Measurements from ENCODE around the gene ASCC1. TPM values are rescaled to one million over a fixed set of nuclear protein-coding genes. Genes with fewer than 3 reads are reported as not detected.

Gene ASCC1
- total RNA-seq, 1 donor from 2014 or later = 27.9 TPM

DNA sequence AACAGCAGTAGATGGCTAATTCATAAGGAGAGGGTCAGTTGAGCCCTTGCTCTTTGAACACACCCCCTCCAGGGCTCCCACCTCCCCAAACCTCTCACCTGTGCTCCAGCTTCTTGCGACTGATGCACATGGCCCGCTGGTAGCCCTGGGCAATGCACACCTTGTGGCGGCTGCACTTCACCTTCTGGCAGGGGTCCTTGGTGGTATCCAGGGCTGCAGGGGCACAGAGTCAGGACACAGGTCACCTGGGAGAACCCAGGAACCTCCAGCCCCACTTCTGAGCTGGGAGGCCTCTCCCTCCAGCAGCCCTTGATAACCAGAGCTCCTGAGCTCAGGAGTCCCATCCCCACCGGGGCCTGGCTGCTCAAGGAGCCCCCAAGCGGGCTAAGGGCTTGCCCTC, 144.0 kb downstream of the ASCC1 start:
- ATAC-seq (no peak), DNase-seq (ENCODE audit: low spot score) (no peak)

DNA sequence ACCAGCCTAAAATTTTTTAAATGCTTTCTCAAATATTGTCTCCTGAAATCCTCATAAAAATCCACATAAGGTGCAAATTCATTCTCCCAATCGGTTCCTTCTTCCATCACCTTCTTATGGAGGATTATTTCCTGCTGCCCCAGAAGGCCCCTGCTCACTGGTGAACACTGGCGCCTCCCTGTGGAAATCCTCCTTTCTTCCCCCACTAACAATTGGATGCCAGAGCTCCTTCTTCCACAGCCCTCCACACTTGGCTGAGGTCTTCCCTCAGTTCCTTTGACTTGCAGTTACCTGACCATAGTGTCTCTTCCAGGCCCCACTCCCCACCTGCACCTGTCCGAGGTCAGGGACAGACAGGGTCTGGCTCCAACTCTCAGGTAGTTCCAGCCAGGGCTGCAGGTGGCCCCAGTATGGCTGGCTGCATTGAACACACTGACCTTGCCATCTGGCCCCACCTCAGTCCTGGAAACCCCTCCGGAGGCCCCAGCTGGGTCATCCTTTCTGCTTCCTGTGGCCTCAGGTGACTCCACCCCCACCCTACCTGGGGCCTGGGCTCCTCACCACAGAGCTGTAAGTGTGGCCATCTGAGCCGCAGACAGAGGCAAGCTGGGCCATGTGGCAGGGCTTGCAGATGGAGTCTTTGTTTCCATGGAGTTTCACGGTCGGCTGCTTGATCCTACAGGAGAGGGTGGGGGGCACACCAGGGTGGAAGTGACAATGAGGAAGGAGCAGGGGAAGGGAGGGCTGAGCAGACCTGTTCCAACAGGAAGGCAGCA, 146.1 kb downstream of the ASCC1 start:
- no peak for DNase-seq (ENCODE audit: low spot score)
- ATAC-seq = no peak

DNA sequence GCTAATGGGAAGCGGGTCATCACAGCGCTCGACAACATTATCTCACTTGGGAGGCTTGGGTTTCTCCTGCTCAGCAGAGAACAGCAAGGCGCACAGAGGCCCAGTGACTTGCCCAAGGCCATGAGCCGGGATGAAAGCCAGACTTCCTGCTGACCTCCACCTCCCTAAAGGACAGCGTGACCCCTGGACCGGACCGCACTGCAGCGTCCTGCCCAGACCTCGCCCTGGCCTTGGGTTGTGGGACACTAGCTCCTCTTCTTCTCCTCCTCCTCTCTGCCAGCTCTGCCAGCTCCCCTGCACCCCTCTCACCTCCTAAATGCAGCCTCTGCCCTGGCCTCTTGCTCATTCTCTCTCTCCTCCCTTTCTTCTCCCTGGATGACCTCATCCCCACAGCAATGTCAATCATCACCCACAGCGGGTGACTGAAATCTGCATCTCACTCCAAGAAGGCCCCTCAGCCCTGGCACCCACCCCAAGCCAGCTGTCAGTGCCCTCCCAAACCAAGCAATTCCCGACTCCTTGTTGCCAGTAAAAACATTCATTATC, 147.1 kb downstream of the ASCC1 start:
- ATAC-seq (peak; percentile 94), DNase-seq (ENCODE audit: low spot score) (peak; percentile 78)

DNA sequence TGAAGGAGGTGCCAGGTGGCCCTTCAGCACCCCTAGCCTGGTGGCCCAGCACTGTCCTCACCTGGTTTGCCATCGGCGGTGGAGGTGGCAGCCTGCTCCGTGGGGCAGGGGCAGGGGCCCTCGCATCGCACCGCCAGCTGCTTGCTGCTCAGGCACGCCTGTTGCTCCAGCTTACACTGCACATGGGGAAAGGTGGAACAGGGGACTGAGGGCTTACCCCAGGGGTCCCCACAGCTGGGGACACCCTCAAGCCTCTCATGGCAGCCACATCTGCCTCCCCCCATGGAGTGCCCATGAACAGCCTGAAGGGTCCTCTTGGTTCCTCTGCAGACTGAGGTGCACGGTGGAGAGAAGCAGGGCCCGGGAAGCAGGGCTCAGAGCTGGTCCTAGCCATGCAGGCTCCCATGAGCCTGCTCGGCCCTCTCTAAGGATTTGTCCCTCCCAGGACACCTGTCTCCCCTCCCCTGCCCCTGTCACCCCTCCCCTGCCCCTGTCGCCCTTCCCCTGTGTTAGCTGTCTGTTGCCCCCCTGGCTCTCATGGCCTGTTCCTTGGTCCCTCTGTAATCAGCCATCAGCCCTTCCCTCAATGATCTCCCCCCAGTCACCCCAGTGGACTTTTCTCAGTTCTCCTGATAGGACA, 147.8 kb downstream of the ASCC1 start:
- DNase-seq (ENCODE audit: low spot score) (no peak), ATAC-seq (no peak)

DNA sequence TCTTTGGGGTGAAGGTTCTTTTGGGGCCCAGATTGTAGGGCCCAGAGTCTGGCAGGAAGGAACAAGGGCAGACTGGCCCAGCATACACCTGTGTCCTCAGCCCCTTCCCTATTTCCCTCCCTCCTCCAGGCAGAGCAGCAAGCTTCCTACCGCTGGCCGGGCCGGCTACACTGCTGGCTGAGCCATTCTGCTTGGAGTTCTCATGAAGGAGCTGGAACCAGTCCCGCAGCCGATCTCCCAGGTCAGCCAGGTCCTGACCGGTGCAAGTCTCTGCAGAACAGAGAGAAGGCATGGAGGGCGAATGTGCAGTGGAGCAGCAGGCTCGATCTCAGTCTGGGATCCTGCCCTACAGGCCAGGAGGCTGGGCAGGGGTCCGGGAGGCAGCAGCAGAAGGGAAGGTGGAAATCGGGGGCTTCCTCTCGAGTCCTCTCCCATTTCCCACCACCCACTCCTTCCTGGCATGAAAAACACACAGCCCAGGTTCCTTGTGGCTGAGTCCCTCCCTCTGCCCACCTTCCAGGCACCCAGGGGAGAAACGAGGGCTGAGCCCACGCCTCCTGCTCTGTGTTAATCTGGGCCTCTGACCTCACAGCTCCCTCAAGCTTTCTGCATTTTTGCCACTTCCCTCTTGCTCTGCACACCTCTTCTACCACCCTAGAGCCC, 148.5 kb downstream of the ASCC1 start:
- DNase-seq (ENCODE audit: low spot score) (no peak), ATAC-seq (no peak)

DNA sequence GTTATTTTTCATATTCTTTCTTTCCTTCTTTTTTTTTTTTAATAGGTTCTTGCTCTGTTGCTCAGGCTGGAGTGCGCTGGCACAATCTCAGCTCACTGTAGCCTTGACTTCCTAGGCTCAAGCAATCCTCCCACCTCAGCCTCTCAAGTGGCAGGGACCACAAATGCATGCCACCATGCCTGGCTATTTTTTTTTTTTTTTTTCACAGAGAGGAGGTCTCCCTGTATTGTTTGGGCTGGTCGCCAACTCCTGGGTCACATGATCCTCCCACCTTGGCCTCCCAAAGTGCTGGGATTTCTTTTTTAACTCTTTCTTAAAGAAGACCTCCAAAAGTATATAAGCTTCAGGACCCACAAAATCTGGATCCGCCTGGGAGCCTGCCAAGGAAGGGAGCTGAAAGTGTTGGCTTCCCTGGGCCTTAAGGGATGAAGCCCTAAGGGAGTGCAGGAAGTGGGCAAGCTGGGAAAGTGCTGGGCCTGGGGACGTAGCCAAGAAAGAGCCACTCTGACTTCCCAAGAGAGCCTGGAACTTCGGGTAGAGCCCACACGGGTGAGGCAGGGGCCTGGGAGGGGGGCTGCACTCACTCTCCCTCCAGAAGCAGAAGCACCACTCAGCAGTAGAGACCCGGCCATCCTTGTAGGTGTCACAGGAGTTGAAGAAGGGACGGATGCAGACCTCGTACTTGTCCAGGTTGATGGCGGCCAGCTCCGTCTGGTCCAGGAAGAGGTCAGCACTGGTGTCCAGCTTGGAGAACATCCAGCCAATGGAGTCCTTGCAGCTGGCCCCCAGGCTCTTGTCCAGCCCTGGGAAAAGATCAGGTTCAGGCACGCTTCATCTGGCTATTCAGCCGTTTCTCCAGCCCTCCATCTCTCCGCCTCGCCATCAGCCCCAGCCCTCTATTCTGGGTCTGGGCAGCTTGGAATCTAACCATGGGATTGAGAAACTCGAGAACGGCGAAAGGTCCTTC, 149.5 kb downstream of the ASCC1 start:
- no peak for DNase-seq (ENCODE audit: low spot score)
- no peak for ATAC-seq

DNA sequence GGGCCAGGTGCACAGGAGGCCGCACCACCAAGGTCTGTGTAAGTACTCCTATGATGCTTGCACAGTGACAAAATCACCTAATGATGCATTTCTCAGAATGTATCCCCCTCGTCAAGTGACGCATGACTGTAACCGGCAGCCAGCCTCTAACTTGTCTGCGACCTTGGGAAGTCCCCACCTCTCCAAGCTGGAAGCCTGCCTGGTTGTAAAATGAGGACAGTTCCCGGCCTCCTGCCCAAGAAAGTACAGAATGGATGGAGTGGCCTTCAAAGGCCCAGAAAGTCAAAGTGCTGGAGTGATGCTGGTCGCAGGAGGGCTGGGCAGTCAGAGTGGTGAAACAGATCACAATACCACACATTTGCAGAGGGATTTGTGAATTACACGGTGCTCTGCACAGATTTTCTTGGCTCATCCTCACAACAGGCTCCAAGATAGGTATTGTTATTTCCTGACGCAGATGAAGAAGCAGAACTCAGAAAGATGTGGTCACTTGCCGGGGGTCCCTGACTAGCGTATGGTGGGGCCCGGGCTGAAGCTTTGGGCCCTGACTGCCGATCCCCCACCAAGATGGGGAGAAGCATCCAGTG, 150.5 kb downstream of the ASCC1 start:
- ATAC-seq = no peak
- no peak for DNase-seq (ENCODE audit: low spot score)

DNA sequence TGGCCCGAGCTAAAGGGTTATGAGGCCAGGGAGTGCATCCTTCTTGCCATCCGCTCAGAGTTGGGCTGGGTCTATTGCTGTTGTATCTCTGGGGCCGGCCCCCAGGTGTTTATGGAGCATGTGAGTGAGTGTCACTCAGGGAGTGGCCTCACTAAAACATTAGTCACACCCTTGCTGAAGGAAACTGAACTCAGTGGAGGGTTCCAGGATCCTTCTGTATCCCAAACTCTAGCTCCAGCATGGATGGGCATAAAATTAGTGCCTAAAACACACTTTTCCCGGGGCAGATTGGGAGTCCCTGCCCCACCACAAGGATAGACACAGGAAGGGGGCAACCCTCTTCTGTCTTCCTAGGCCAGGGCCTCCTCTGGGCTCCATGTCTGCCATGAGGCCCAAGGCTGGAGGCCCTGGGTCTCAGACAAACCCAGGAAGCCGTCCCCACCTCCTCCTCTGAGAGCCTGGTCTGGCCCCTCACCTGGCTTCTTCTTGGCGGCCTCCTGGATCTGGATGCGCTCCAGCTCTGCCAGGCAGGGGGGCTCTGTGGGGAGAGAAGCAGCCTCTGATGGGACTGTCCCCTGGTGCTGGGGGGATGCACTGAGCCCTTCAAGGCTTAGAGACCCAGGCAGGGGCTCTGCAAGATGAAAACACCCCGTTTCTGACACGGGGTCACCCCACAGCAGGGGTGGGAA, 152.2 kb downstream of the ASCC1 start:
- DNase-seq (ENCODE audit: low spot score) = no peak
- ATAC-seq = no peak

DNA sequence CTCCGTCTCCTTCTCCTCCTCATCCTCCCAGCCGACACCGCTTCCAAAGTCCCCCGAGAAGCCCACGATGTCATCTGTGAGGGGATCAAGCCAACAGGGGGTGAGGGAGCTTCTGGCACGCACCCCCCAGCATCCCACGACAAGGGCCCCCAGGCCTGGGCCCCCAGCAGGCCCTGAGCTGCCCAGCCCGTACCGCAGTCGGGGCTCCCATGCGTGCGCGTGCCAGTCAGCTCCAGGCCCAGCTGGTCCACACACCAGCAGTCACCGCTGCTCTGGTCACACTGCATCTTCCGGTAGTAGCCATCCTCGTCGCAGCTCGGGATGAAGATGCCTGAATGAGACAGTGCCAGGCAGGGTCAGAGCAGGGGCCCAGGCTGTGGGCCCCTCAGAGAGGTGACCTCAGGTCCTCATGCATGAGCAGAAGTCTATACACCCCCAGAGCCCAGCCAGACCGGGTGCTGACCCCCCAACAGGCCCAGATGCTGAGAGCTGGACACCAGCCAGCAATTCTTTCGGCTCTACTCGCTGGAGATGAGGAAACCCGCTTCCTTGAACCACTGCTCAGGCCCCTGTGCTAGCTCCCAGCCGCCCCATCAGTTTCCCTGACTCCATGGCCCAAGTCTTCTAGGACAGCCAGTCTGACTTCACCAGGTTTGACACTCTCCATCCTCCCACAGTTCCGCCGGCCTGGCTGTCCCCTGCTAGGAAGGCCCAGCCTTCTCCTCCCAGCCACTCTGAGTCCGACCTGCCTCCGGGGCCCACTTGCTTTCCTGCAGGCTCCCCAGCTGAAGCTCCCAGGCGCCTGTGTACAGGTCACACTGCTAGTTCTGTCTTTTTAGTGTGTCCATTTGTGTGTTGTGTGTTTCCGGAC, 153.0 kb downstream of the ASCC1 start:
- ATAC-seq = no peak
- no peak for DNase-seq (ENCODE audit: low spot score)

DNA sequence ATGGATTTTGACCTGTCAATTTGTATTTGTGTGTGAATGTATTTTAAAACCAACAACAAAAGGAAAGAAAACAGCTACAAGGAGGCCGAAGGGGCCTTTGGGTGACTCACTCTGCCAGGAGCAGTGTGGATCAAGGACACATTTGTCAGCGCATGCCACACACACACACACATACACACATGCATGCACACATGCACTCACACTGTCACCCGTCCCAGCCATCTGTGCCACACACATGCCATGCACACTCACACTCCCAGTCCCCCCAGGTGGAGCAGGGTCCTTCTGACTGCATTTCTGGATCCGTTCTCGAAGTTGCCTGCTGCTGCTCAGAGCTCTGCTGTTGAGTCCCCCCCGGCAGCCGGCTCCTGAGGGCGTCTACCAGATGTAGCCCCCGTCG, 153.7 kb downstream of the ASCC1 start:
- DNase-seq (ENCODE audit: low spot score) = no peak
- no peak for ATAC-seq

DNA sequence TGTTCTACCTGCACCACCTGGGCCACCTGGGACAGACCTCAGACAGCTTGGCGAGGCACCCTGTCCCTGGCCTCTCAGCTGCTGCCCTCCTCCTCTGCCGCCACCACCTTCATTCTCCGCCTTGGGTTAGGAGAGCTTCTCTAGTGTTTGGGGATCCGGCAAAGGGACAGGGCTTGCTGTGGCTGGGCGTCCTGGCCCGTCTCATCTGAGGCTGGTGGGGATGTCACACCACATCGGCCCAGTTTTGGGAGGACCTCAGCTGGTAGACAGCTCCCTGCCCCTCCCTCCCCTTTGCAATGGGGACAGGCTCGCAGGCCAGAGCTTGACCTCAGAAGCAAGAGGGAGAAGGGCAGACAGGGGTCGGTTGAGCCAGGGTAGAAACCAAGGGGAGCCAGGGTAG, 154.1 kb downstream of the ASCC1 start:
- no peak for DNase-seq (ENCODE audit: low spot score)
- no peak for ATAC-seq

DNA sequence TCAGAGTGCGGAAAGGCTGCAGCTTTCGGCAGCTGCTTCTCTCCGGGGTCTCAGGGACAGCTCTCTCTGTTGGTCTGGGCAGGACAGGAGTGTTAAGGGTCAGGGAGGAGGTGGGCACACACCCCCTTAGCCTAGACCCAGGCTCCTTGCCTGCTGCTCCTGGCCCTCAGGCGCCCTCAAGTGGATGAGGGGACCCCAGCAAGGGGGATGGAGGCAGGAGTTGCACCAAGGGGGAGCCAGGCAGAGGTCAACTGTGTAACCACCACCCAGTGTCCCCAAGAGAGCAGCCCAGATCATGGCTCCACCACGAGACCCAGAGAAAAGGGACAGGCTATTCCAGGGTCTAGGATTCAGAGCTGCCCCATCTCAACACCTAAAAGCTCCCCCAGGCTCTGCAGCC, 154.6 kb downstream of the ASCC1 start:
- ATAC-seq (peak; percentile 9), DNase-seq (ENCODE audit: low spot score) (no peak)

DNA sequence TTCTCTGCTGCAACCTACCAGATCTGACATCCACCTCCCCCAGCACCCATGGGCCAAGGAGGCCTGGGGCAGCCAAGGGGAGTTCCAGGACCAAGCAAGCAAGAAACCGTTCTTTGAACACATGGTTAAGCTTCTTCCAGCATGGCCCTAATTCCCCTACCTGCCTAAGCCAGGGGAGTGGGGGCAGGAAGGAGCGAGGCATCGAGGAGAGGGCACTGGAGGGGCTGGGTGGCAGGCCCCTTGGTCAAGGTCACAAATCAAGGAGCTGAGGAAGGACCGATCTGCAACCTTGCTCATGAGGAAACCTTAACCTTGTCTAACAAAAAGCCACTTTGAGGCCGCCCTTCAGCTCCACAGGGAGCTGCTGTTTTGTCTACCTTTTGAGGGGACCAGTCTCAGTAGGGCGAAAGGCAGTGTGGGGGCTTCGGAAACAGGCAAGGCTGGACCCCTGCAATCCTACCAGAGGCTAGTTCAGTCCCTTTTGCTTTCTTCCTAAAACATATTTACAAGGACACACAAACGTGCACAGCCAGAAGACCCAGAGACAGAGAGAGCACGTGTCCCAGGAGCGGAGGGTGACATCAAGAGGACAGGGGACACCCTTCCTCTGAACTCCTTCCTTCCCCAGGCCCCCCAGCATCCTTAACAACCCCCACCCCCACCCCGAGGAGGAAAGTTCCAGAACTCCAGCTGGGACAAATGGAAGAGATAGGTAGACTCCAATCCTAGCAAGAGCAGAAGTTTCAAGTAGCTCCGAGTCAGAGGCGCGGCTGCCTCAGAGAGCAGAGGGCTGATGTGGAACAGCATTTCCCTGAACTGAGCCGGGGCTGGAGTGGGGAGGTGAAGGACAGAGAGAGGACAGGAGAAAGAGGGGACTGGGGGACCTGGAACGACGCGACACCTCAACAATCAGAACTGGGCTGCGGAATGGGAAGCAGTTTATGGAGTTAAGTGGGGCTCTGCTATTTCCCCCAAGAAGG, 155.9 kb downstream of the ASCC1 start:
- ATAC-seq (no peak), DNase-seq (ENCODE audit: low spot score) (no peak)

DNA sequence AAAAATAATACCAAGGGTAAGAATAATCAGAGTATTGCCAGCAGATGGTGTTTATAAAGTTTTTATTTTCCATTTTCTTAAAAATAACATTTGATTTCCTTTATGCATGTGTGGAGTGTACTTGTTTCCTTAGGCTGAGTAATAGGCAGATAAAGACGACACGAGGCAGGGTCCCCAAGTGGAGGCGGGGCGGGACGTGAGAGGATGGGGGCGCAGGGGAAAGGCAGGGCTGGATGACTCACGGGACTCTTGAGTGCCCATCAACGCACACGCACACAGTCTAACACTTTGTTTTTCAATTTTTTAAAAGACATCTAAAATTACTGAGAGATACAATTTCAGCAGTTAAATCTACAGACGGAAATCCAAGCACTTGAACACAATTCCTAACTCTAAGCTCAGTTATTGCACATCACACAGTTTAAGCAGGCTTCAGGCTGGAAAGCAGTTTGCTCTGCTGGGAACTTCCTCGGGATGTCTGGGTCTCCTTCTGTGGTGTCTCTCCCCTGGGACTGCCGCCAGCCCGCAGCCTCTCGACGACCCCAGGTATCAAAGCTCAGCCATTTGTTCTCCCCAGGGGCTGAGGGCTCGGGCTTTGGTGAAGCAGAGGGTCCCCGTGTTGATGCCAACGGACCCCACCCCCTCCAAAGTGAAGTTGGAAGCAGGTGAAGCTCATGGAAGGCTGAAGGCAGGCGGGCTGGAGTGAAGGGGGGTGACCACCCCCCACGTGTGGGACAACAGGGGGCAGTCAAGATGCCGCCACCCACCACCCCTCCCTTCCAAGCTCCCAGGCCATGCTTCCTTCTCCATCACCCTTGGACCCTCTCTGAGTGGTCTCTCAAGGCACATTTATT, 156.9 kb downstream of the ASCC1 start:
- DNase-seq (ENCODE audit: low spot score) = no peak
- ATAC-seq = no peak

DNA sequence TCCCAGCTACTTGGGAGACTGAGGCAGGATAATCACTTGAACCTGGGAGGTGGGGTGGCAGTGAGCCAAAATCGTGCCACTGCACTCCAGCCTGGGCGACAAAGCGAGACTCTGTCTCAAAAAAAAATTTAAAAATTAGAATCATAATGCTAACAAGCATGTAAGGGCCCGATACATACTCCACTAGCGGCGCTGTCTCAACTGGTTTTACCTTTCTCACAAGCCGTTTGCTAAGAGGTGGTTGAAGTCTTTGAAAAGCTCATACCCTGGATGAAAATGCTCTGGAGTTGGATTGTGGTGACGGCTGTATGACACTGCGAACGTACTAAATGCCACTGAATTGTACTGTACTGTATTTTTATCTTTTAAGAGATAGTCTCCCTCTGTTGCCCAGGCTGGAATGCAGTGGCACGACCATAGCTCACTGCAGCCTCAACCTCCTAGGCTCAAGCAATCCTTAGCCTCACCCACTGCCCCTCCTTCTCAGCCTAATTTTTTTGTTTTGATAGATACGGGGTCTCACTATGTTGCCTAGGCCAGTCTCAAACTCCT, 157.7 kb downstream of the ASCC1 start:
- no peak for ATAC-seq
- DNase-seq (ENCODE audit: low spot score) = no peak
